Adrenal gland (tissue), 12 donors: Measurements from ENCODE around the gene RAPGEF4. TPM values are rescaled to one million over a fixed set of nuclear protein-coding genes. Genes with fewer than 3 reads are reported as not detected.

Experiments
- DNase-seq, 7 donors: peaks; one replicate each; pipeline ENCODE4 v3.0.0-alpha.2; 2019 to 2020
- H3K27ac ChIP-seq, 5 donors: fragments of 200-600 bp; sonication (generic) in 4 of 5; 1 replicate in 3 of 5; 2 replicates in 2 of 5; pipeline versions ENCODE4 v1.5.1 to v1.8.0; 2016 to 2020; ENCODE audit warnings: mild to moderate bottlenecking in 1 of 5
- H3K27me3 ChIP-seq: fragments of 200-600 bp; 2 replicates; pipeline ENCODE4 v1.8.0; 2021
- H3K36me3 ChIP-seq, 2 donors: fragments of 200-600 bp; replicated peaks in 1 of 2; 1 replicate in 1 of 2; 2 replicates in 1 of 2; pipeline versions ENCODE4 v1.5.1 to v1.8.0; 2018 to 2022
- H3K4me1 ChIP-seq, 2 donors: fragments of 200-600 bp; replicated peaks in 1 of 2; 1 replicate in 1 of 2; 2 replicates in 1 of 2; pipeline versions ENCODE4 v1.5.1 to v1.8.0; 2018 to 2021
- H3K4me3 ChIP-seq, 4 donors: fragments of 200-600 bp; sonication (generic) in 3 of 4; one replicate each; pipeline ENCODE4 v1.5.1; 2016 to 2018
- H3K9me3 ChIP-seq, 3 donors: fragments of 200-600 bp; sonication (generic) in 1 of 3; replicated peaks in 1 of 3; 1 replicate in 2 of 3; 2 replicates in 1 of 3; pipeline versions ENCODE4 v1.5.1 to v1.8.0; 2016 to 2021
- CTCF ChIP-seq, 6 experiments: fragments of 450-650 bp in 4 of 6; fragments of 200-600 bp in 2 of 6; sonication (generic) in 1 of 6; IDR thresholded peaks; 1 replicate in 5 of 6; 2 replicates in 1 of 6; pipeline versions ENCODE4 v1.5.1 to v1.8.0; 2016 to 2021; ENCODE audit warnings: antibody characterized with exemption in 6 of 6, mild to moderate bottlenecking in 2 of 6, moderate library complexity in 1 of 6
- POLR2A ChIP-seq, 2 donors: fragments of 450-650 bp; IDR thresholded peaks; one replicate each; pipeline ENCODE4 v1.6.1; 2017; ENCODE audit warnings: antibody characterized with exemption in 2 of 2, mild to moderate bottlenecking in 2 of 2, moderate library complexity in 1 of 2
- WGBS, 4 donors: extraction: QIAGEN DNeasy Blood & Tissue Kit in 2 of 4; methylation state at CpG; one replicate each; pipeline versions ENCODE4 v1.1.5 to v1.1.7; 2013 to 2017; 5-methylcytosine and 5-hydroxymethylcytosine counted together
- intact Hi-C, 2 donors: fragments of 100-400 bp; cut with DNase I; formaldehyde crosslinking; loops; one replicate each; pipeline versions ENCODE4 v1.14.1 to v1.15.0; 2022 to 2023
- polyA plus RNA-seq, 3 donors: library from polyadenylated mRNA; stranded (reverse); fragments of 200-250 nt in 2 of 3; fragments of 350-450 nt in 1 of 3; fragmentation: Illumina TruSeq in 1 of 3; extraction: RNeasy Lipid Tissue Mini Kit (QIAGEN cat#74804) in 1 of 3; gene quantifications; one replicate each; pipeline ENCODE4 v1.2.3, GENCODE V29; 2013 to 2014
- total RNA-seq, 9 donors: library from RNA; depleted of rRNA in 4 of 9; stranded (reverse); fragments of >200 nt in 4 of 9; fragments of 120-200 nt in 1 of 9; fragmentation: NEBNext Ultra II Directional in 1 of 9; extraction: Animal tissue kit (Norgen Biotek cat#: 25700) in 1 of 9; gene quantifications; one replicate each; pipeline versions ENCODE4 v1.1.0 to v1.2.4, GENCODE V29; 2013 to 2023
- donor health status: healthy with polysubstance abuse.
- donor health status: Bipolar disorder and iron deficiency.
- donor health status: DM: yes; HTN: yes; CAD: no.
- donor health status: DM: no; HTN: no; CAD: no.
- donor health status: DM: no; HTN: no; CAD: no.
- donor health status: DM: yes; HTN: yes; CAD: no.

RAPGEF4 gene
- total and polyA plus RNA-seq, 12 donors, result 24.8 to 288 (median 101) TPM

GRCh38 chr2:172709566-172710291 is 25.9 kb upstream of the RAPGEF4 start:
- 62 to 78% (median 72%) methylated on average over 11 of the region's 11 CpGs for WGBS, 4 donors
- H3K27ac ChIP-seq, result no peak overlapping the region
- TF ChIP-seq POLR2A (IDR thresholded peaks at IDR 0.05), result no peak
- no peak for TF ChIP-seq CTCF (IDR thresholded peaks at IDR 0.05)
- no peaks in the 10 kb centered on the region for H3K4me1 ChIP-seq
- H3K4me3 ChIP-seq, result no peak overlapping the region
- intact Hi-C loops, result no loop called here
- no peaks in the 10 kb centered on the region for H3K9me3 ChIP-seq
- no peaks in the 10 kb centered on the region for H3K36me3 ChIP-seq
- H3K27me3 ChIP-seq, result peaks cover 15% of the 10 kb centered on the region
- DNase-seq, result no peak

- intact Hi-C loops, result no loop called here
- Histone ChIP-seq H3K4me1 (no peaks in the 10 kb centered on the region), H3K27me3 (peaks cover 9% of the 10 kb centered on the region), H3K9me3 (no peaks in the 10 kb centered on the region), H3K27ac (no peak overlapping the region), H3K4me3 (no peak overlapping the region), H3K36me3 (no peaks in the 10 kb centered on the region)
- 33 to 38% (median 36%) methylated on average over 2 of the region's 2 CpGs for WGBS, 4 donors
- peak in 6 of 7 donors; percentile 22 to 60 (median 27) for DNase-seq
- TF ChIP-seq CTCF (IDR thresholded peaks at IDR 0.05) (peak; percentile 37 to 62 (median 52)), POLR2A (IDR thresholded peaks at IDR 0.05) (no peak)
Measured at GRCh38 chr2:172710584-172711047, 25.0 kb upstream of the RAPGEF4 start.

- intact Hi-C loops, result no loop called here
Measured at GRCh38 chr2:172711110-172711509, 24.5 kb upstream of the RAPGEF4 start.

GRCh38 chr2:172712251-172712650 is 23.4 kb upstream of the RAPGEF4 start:
- no peak overlapping the region for H3K4me3 ChIP-seq
- H3K9me3 ChIP-seq, result no peaks in the 10 kb centered on the region
- H3K4me1 ChIP-seq, result no peaks in the 10 kb centered on the region
- WGBS, 4 donors, result 78 to 94% (median 82%) methylated on average over 8 to 13 of the region's 13 CpGs
- no peak for TF ChIP-seq CTCF (IDR thresholded peaks at IDR 0.05)
- no peak for TF ChIP-seq POLR2A (IDR thresholded peaks at IDR 0.05)
- no peak overlapping the region for H3K27ac ChIP-seq
- H3K36me3 ChIP-seq, result no peaks in the 10 kb centered on the region
- intact Hi-C loops, result no loop called here
- peaks cover 1% of the 10 kb centered on the region for H3K27me3 ChIP-seq
- no peak for DNase-seq

More at GRCh38 chr2:172711110-172711509, 24.5 kb upstream of the RAPGEF4 start:
- TF ChIP-seq POLR2A (IDR thresholded peaks at IDR 0.05) (no peak), CTCF (IDR thresholded peaks at IDR 0.05) (no peak)
- H3K27ac ChIP-seq, result no peak overlapping the region
- H3K36me3 ChIP-seq, result no peaks in the 10 kb centered on the region
- WGBS, 4 donors, result 58 to 65% (median 62%) methylated on average over 1 of the region's 1 CpG
- H3K9me3 ChIP-seq, result no peaks in the 10 kb centered on the region
- H3K27me3 ChIP-seq, result peaks cover 6% of the 10 kb centered on the region
- no peak for DNase-seq
- no peaks in the 10 kb centered on the region for H3K4me1 ChIP-seq
- H3K4me3 ChIP-seq, result no peak overlapping the region
